Heart right ventricle (tissue), 16 donors: Measurements from ENCODE around the gene RAD51. TPM values are rescaled to one million over a fixed set of nuclear protein-coding genes. Genes with fewer than 3 reads are reported as not detected.

ENCODE experiments used
- ATAC-seq, 8 donors: fragments of 200-7000 bp; cut with Tn5 transposase; one replicate each; pipeline ENCODE4 v1.9.1; 2020; ENCODE audit warnings: mild to moderate bottlenecking in 8 of 8, moderate library complexity in 8 of 8, moderate number of reproducible peaks in 1 of 8
- DNase-seq, 2 donors: peaks; one replicate each; pipeline ENCODE4 v3.0.0-alpha.2; 2020
- H3K27ac ChIP-seq, 10 donors: fragments of 200-600 bp; sonication (generic) in 2 of 10; one replicate each; pipeline versions ENCODE4 v1.5.0 to v1.8.0; 2020 to 2022; ENCODE audit warnings: mild to moderate bottlenecking in 3 of 10
- H3K27me3 ChIP-seq, 7 donors: fragments of 200-600 bp; one replicate each; pipeline ENCODE4 v1.8.0; 2021 to 2022; ENCODE audit warnings: mild to moderate bottlenecking in 2 of 7
- H3K36me3 ChIP-seq, 9 donors: fragments of 200-600 bp; sonication (generic) in 1 of 9; one replicate each; pipeline versions ENCODE4 v1.5.0 to v1.8.0; 2020 to 2022; ENCODE audit warnings: mild to moderate bottlenecking in 2 of 9
- H3K4me1 ChIP-seq, 9 donors: fragments of 200-600 bp; sonication (generic) in 1 of 9; one replicate each; pipeline versions ENCODE4 v1.5.0 to v1.8.0; 2020 to 2022; ENCODE audit warnings: mild to moderate bottlenecking in 4 of 9
- H3K4me3 ChIP-seq, 10 donors: fragments of 200-600 bp; sonication (generic) in 2 of 10; one replicate each; pipeline versions ENCODE4 v1.5.0 to v1.8.0; 2020 to 2022; ENCODE audit warnings: mild to moderate bottlenecking in 7 of 10, moderate library complexity in 2 of 10
- H3K9me3 ChIP-seq, 11 donors: fragments of 200-600 bp in 10 of 11; sonication (generic) in 2 of 11; one replicate each; pipeline versions ENCODE4 v1.5.0 to v1.8.0; 2013 to 2022; ENCODE audit warnings: mild to moderate bottlenecking in 2 of 11, control low read depth in 1 of 11, moderate library complexity in 1 of 11
- CTCF ChIP-seq, 9 donors: fragments of 200-600 bp; sonication (generic) in 2 of 9; IDR thresholded peaks; one replicate each; pipeline versions ENCODE4 v1.5.0 to v1.8.0; 2021 to 2022; ENCODE audit warnings: antibody characterized with exemption in 9 of 9, mild to moderate bottlenecking in 5 of 9, moderate library complexity in 1 of 9
- WGBS, 2 donors: extraction: QIAGEN DNeasy Blood & Tissue Kit; methylation state at CpG; one replicate each; pipeline ENCODE4 v1.1.7; 2013; ENCODE audit warnings: inconsistent platforms in 1 of 2; 5-methylcytosine and 5-hydroxymethylcytosine counted together
- intact Hi-C, 10 donors: fragments of 100-400 bp; cut with DNase I; formaldehyde crosslinking; loops; one replicate each; pipeline versions ENCODE4 v1.11.1 to v1.14.2; 2022
- polyA plus RNA-seq, 2 donors: library from polyadenylated mRNA; stranded (reverse); fragments of 200-250 nt; gene quantifications; one replicate each; pipeline ENCODE4 v1.2.3, GENCODE V29; 2013
- total RNA-seq, 10 donors: library from RNA; stranded (reverse); fragmentation: NEBNext Ultra II Directional in 3 of 10; extraction: Animal tissue kit (Norgen Biotek cat#: 25700) in 3 of 10; gene quantifications; one replicate each; pipeline versions ENCODE4 v1.2.1 to v1.2.4, GENCODE V29; 2021 to 2023
- donor health status: Arrhythmogenic right ventricular cardiomyopathy.
- donor health status: ischemic (EF 13 %, LVEDD 7.1; RV severe dilation, severe dysfunction).
- donor health status: healthy with polysubstance abuse.
- donor health status: DM: no; HTN: yes; CAD: no.
- donor health status: DM: no; HTN: no; CAD: no.
- donor health status: ischemic (EF 25% LVEDD 6.9; RV normal size, moderate dysfunction).
- donor health status: ischemic (EF 25% LVEDD 5.7; RV mildly dilated, moderate dysfunction).
- donor health status: healthy.
- donor health status: DM: yes; HTN: yes; CAD: no.
- donor health status: Ischemic cardiomyopathy.
- donor health status: ischemic (EF 35%, LVEDD 5.7; RV mildly dilated, moderate dysfunction).
- donor health status: nonischemic (EF 11% LVEDD 7.7; RV severe dilation, severe dysfunction).
- donor health status: DM: yes; HTN: yes; CAD: no.
- donor health status: PGD.
- donor health status: ischemic (EF 29% LVEDD 5.4; RV normal size, mild dysfunction).
- donor health status: nonischemic (EF 23%, LVEDD 6.1; RV moderate dilation, normal function).

Gene RAD51
- total and polyA plus RNA-seq, 12 donors = 0.30 to 3.6 (median 0.61) TPM; not detected in 1

GRCh38 chr15:40759961-40760360 lies 65.0 kb downstream of the RAD51 start:
- H3K27ac ChIP-seq = no peak overlapping the region
- H3K4me3 ChIP-seq = no peak overlapping the region
- no peak for ATAC-seq
- WGBS, 2 donors = 95 to 96% methylated on average over 5 of the region's 5 CpGs
- no peak for DNase-seq
- no peaks in the 10 kb centered on the region for H3K27me3 ChIP-seq
- no peaks in the 10 kb centered on the region for H3K9me3 ChIP-seq
- no peaks in the 10 kb centered on the region for H3K36me3 ChIP-seq
- H3K4me1 ChIP-seq = peaks cover 0 to 33% (median 29%) of the 10 kb centered on the region in 9 donors
- TF ChIP-seq CTCF (IDR thresholded peaks at IDR 0.05) = no peak
- intact Hi-C loops = loop anchor here in 1 of 10 donors (10.0 kb wide), 1 partner anchor 135 kb away; the partner anchor contains the start of gene VPS18

- intact Hi-C loops = no loop called here
- no peak for TF ChIP-seq CTCF (IDR thresholded peaks at IDR 0.05)
- H3K4me1 ChIP-seq = peaks cover 0 to 36% (median 25%) of the 10 kb centered on the region in 9 donors
- H3K9me3 ChIP-seq = no peaks in the 10 kb centered on the region
- H3K4me3 ChIP-seq = peak overlapping the region; percentile 35 to 76 (median 62)
- 29 to 30% methylated on average over 55 of the region's 55 CpGs for WGBS, 2 donors
- peak overlapping the region in 9 of 10 donors; percentile 28 to 80 (median 68) for H3K27ac ChIP-seq
- peaks cover 0 to 15% (median 0%) of the 10 kb centered on the region in 9 donors for H3K36me3 ChIP-seq
- H3K27me3 ChIP-seq = no peaks in the 10 kb centered on the region
- peak; percentile 7 to 44 (median 22) for ATAC-seq
- DNase-seq = peak; percentile 71
These were observed 68.2 kb downstream of the RAD51 start for GRCh38 chr15:40762919-40763800.

- WGBS, 2 donors = 0% methylated on average over 75 of the region's 75 CpGs
- Histone ChIP-seq H3K27ac (peak within 1 kb of the TSS in 9 of 10 donors; percentile 28 to 80 (median 68)), H3K4me3 (peak within 1 kb of the TSS; percentile 35 to 76 (median 62)), H3K27me3 (no peaks in the 10 kb centered on the region), H3K9me3 (no peaks in the 10 kb centered on the region), H3K4me1 (peaks cover 0 to 42% (median 29%) of the 10 kb centered on the region in 9 donors), H3K36me3 (peaks cover 0 to 23% (median 0%) of the 10 kb centered on the region in 9 donors)
- DNase-seq = peak; percentile 67 to 81
- intact Hi-C loops = no loop called here
- ATAC-seq = peak; percentile 67 to 80 (median 75)
- TF ChIP-seq CTCF (IDR thresholded peaks at IDR 0.05) = peak in 8 of 9 donors; percentile 19 to 52 (median 48)
These were observed 69.0 kb downstream of the RAD51 start, which contains the start of gene GCHFR for GRCh38 chr15:40763801-40764628. GCHFR (plus strand) TSS chr15:40764068; CDS start chr15:40764181, 113 bp downstream.

GRCh38 chr15:40764629-40765103 lies 69.7 kb downstream of the RAD51 start:
- Histone ChIP-seq H3K9me3 (no peaks in the 10 kb centered on the region), H3K4me3 (peak overlapping the region in 9 of 10 donors; percentile 50 to 76 (median 62)), H3K27ac (peak overlapping the region in 9 of 10 donors; percentile 28 to 80 (median 68)), H3K4me1 (peaks cover 0 to 49% (median 34%) of the 10 kb centered on the region in 9 donors), H3K27me3 (no peaks in the 10 kb centered on the region), H3K36me3 (peaks cover 0 to 23% (median 0%) of the 10 kb centered on the region in 9 donors)
- ATAC-seq = peak in 6 of 8 donors; percentile 1 to 4 (median 2)
- intact Hi-C loops = no loop called here
- TF ChIP-seq CTCF (IDR thresholded peaks at IDR 0.05) = no peak
- DNase-seq = no peak
- WGBS, 2 donors = 29% methylated on average over 8 of the region's 8 CpGs
